ENCODE results near the gene KCNN3.
A peak's percentile ranks its signal among the peaks of the same experiment; 100 is the strongest.

The KCNN3 gene

GRCh38 chr1:154784924-154785531, 85.1 kb downstream of the KCNN3 start:
- peak; percentile 2 for DNase-seq

DNA sequence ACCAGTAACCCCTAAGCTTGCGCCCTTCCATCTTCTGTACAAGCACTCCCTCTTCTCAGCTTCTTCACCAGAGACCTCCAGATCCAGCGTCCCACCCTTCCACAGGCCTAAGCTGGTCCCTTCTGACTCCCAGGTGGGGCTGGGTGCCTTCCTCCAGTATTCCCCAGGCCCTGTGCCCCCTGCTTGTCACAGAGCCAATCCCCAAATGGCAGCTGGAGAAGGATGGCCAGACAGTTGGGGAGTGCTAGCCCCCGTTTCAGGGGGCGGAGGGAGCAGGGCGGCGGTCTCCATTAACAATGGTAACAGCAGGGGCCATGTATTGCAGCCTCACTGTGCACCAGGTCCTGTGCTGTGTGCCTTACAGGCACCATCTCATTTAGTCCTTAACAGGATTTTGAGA, 85.7 kb downstream of the KCNN3 start:
- DNase-seq = no peak

- no peak for DNase-seq
Observed at GRCh38 chr1:154783976-154784375, 86.1 kb downstream of the KCNN3 start.

DNA sequence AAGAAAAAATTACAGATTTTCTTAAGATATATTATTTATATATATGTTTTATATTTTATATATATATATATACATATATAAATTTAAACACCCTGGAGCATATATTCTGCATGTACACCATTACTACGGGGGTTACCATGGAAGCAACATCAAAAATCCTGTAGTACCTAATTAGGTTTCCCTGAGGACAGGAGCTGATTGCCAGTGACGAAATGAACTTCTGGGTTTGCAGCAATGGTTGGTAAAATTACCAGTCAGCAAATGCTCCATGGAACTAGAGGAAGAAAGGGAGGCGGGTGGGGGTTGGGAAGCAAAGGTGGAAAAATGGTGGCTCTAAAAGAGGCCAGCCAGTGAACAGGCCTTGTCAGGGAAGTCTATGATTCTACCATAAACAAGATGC, 89.5 kb downstream of the KCNN3 start:
- no peak for DNase-seq

GRCh38 chr1:154779551-154780189, 90.4 kb downstream of the KCNN3 start:
- no peak for DNase-seq

DNA sequence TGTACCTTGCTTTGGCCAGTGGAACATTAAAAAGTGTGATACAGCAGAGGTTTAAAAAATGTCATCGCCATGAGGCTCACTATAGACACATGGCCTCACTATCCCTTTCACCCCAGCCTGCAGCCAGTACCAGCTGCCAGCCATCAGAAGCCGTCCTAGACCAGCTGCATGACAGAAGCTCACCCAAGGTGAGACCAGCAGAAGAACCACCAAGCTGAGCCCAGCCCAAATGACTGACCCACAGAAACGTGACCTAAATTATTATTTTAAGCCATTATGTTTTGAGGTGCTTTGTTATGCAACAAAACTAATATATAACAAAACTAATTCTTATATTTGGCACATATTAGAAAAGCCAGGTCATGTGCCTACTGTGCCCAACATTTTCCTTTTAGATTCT, 91.1 kb downstream of the KCNN3 start:
- no peak for DNase-seq

DNA sequence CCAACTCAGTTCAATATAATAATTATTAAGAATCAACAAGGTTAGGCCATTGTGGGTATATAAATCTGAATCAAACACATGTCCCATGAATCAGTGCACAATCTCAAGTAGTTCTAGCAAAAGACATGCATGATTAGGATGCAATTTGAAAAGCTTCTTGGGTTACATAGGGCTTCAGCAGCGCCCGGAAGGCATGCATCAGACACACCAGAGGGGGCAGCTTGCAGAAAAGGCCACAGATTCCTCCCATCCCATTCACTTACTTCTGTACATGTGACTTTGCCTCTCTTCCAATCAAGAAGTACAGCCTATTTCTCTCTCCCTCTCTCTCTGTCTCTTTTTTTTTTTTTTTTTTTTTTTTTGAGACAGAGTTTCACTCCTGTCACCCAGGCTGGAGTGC, 91.8 kb downstream of the KCNN3 start:
- no peak for DNase-seq

DNA sequence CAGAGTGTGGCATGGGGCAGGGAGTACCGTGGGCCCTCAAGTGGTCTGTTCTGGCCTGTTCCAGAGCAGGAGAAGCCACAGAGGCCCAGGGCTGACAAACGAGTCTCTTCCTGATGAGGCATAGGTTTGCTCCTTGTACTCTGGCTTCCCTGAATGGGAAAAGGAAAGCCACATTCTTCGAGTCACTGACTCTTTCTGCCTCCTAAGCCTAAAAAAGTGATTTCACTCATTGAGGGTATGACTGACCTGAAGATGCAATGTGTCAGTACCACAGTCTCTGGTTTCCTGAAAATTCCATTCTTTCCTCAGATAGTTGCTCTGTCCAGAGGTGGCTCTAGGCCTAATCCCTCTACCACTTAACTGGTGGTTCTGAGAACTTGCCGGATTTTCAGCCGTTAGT, 92.3 kb downstream of the KCNN3 start:
- no peak for DNase-seq

DNA sequence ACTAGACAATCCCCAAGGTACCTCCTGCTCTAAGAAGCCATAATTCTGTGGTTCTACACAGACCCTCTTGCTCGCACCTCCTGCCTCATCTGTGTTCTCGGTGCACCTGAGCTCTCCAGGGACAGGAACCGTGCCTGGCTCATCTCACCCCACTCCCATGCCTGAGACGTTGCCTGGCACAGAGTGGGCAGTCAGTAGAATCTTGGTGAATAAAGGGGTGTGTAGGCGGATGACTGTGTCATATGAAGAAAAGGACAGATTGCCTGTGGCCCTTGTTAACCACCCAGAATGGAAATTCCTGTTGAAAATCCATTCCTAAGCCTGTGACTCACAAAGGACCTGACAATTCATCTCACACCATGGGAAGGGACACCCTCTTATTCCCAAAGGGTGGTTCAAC, 92.9 kb downstream of the KCNN3 start:
- DNase-seq = no peak

- DNase-seq = no peak
Observed at GRCh38 chr1:154775621-154776605, 94.2 kb downstream of the KCNN3 start.

- DNase-seq = no peak
Observed at GRCh38 chr1:154774175-154774855, 95.8 kb downstream of the KCNN3 start.

DNA sequence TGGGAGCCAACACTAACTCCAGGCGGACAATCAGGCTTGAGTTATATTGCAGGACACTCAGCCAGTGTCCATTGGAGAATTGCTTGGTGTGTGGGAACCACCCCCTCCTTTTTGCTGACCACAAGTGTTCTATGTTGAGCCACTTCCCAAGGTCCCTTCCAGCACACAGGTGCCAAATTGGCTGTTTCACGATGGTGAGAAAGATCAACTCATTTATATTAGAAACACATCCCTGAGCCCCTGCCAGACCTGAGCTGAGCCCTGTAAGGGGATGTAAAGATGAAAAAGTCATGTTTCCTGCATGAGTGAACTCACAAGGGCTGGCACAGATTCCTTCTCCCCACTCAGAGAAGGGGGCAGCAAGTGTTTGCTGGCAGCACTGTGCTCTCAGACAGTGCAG, 96.5 kb downstream of the KCNN3 start:
- no peak for DNase-seq

DNA sequence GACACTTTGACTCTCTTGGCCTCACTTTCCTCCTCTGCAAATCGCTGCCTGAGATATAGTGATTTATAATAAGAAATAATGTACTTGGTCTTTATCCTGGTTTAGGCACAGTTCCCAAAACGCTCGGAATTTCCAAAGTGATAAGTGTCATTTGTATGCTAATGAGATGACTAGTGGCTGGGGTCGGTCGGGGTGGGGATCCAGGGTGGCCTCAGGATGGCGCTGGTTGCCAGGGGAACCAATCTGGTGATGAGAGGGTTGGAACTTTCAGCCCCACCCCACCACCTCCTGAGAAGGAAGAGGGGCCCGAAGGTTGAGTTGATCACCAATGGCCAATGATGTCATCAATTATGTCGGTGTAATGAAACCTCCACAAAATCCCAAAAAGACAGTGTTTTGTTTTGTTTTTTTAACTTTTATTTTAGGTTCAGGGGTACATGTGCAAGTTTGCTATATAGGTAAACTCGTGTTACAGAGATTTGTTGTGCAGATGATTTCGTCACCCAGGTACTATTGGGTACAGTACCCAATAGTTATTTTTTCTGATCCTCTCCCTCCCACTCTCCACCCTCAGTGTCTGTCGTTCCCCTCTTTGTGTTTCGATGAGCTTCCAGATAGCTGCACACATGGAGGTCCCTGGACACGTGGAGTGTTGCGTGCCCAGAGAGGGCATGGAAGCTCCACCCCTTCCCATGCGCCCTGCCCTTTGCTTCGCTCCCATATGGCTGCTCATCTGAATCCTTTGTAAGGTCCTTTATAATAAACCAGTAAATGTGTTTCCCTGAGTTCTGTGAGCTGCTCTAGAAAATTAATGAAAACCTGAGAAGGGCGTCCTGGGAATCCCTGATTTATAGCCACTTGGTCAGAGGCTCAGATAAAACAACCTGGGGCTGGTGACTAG, 97.2 kb downstream of the KCNN3 start:
- DNase-seq = peak; percentile 13

GRCh38 chr1:154772056-154772455, 98.0 kb downstream of the KCNN3 start:
- no peak for DNase-seq

- DNase-seq = no peak
Observed at GRCh38 chr1:154770897-154771594, 99.0 kb downstream of the KCNN3 start.

- no peak for DNase-seq
Observed at GRCh38 chr1:154769193-154769895, 100.7 kb downstream of the KCNN3 start.

DNA sequence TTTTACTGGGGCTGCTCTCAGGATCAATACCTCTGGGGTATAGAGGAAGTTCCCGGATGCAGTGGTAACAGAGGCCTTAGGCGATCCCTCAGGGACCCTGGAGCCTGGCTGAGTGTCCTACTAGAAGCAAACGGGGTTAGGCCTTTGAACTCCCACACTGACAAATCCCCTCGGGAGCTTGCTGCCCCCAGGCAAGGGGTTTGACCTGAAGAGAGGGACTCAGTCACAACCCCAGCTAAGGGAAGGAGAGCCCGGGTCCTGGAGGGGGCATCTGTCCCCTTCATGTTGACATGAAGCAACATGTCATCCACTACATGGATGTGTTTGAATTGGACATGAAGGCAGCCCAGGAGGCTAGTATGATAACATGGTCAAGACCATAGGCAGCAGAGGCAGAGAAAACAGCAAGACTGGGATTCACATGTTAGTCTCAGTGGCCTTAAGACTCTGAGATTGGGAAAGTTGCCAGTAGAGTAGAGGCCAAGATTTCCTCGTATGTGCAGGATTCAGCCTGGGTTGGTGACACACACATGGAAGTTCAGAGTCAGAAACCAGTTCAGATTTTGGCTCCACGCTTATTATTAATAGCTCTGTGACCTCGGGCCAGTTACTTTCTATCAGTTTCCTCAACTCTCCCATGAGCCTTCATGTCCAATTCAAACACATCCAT, 101.5 kb downstream of the KCNN3 start:
- DNase-seq = no peak

DNA sequence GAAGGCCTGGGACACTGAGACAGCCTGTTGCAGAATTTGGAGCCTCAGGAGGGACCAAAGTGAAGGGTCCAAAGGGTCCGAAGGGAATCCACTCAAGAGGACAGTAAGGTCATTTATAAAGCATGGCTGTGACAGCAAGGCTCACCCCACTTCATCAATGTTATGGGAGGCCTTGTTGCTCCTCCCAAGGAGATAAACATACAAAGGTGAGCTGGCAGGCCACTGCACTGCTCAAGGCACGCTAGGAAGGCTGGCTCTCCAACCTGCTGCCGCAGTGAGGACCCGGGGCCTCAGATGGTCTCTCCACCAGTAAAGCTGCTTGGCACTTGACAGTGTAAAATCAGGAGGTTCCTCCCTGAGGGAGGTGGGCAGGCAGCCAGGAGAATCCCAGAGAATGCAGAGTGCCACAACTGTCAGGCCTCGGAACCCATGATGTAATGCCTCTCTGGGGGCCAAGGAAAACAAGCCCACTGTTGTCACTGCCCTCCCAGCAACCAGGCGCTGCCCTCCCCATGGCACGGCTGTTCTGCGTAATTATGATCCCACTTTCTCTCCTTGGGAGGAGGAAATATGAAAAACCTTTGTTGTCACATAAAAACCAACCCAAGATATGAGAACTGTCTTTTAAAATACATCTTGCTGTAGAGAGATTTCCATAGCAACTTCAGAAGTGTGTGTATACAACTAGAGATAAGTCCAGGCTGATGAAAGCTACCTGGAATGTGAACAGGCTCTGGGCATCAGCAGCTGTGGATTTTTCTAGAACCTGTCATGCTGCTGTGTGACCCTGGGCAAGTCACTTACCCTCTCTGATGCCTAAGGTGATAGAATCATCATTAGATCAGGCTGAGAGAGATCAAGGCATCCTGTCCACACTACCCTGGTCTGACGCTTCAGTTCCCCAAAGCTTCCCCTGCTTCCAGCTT, 102.5 kb downstream of the KCNN3 start:
- no peak for DNase-seq

DNA sequence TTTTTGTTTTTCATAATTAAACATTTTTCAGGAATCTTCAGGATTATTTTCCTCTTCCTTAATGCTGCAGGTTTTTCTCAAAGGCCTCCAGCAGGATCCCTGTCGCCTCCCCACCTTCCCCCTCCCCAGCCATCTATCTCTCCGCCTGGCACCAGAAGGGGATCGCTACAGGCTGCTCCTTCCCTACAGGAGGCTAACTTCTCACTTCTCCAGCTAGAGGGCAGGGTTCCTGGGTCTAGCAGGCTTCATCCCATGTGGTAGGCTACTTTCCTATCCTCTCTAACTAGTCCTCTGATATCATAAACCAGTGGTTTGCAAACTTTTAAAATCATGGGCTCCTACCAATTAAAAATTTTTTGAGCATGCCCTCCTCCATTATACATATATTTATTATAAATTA, 104.1 kb downstream of the KCNN3 start:
- DNase-seq = peak; percentile 71
